Measurements from ENCODE around the gene GRIP2. TPM values are rescaled to one million over a fixed set of nuclear protein-coding genes. Genes with fewer than 3 reads are reported as not detected.

GRIP2 gene
- total RNA-seq, 1 donor from 2014 or later, result 11.2 TPM

GRCh38 chr3:14512281-14512941 lies 27.7 kb downstream of the GRIP2 start:
- no peaks in the 10 kb centered on the region for H3K9me3 Mint-ChIP-seq (ENCODE audit: low read depth)
- H3K36me3 Mint-ChIP-seq (ENCODE audit: insufficient read depth), result no peaks in the 10 kb centered on the region
- no peak overlapping the region for H3K4me3 Mint-ChIP-seq (ENCODE audit: low read depth)
- DNase-seq (ENCODE audit: low spot score, unreplicated experiment), result no peak
- no peak for TF ChIP-seq CTCF (IDR thresholded peaks at IDR 0.05; ENCODE audit: unreplicated experiment)
- H3K4me1 Mint-ChIP-seq (ENCODE audit: low read depth), result no peaks in the 10 kb centered on the region
- peaks cover 7% of the 10 kb centered on the region for H3K27me3 Mint-ChIP-seq
- H3K27ac Mint-ChIP-seq, result no peak overlapping the region

GRCh38 chr3:14511623-14512280 lies 28.4 kb downstream of the GRIP2 start:
- Mint-ChIP-seq H3K27me3 (peaks cover 7% of the 10 kb centered on the region), H3K4me3 (ENCODE audit: low read depth) (no peak overlapping the region), H3K36me3 (ENCODE audit: insufficient read depth) (no peaks in the 10 kb centered on the region), H3K4me1 (ENCODE audit: low read depth) (no peaks in the 10 kb centered on the region), H3K27ac (no peak overlapping the region), H3K9me3 (ENCODE audit: low read depth) (no peaks in the 10 kb centered on the region)
- no peak for DNase-seq (ENCODE audit: low spot score, unreplicated experiment)
- TF ChIP-seq CTCF (IDR thresholded peaks at IDR 0.05; ENCODE audit: unreplicated experiment), result no peak

- Mint-ChIP-seq H3K4me3 (ENCODE audit: low read depth) (no peak overlapping the region), H3K27ac (no peak overlapping the region), H3K27me3 (peaks cover 7% of the 10 kb centered on the region), H3K4me1 (ENCODE audit: low read depth) (no peaks in the 10 kb centered on the region), H3K36me3 (ENCODE audit: insufficient read depth) (no peaks in the 10 kb centered on the region), H3K9me3 (ENCODE audit: low read depth) (no peaks in the 10 kb centered on the region)
- TF ChIP-seq CTCF (IDR thresholded peaks at IDR 0.05; ENCODE audit: unreplicated experiment), result no peak
- DNase-seq (ENCODE audit: low spot score, unreplicated experiment), result no peak
These were observed 29.1 kb downstream of the GRIP2 start for GRCh38 chr3:14510838-14511622.

GRCh38 chr3:14509796-14510100 lies 30.4 kb downstream of the GRIP2 start:
- no peaks in the 10 kb centered on the region for H3K36me3 Mint-ChIP-seq (ENCODE audit: insufficient read depth)
- no peak for TF ChIP-seq CTCF (IDR thresholded peaks at IDR 0.05; ENCODE audit: unreplicated experiment)
- DNase-seq (ENCODE audit: low spot score, unreplicated experiment), result no peak
- H3K9me3 Mint-ChIP-seq (ENCODE audit: low read depth), result no peaks in the 10 kb centered on the region
- H3K27me3 Mint-ChIP-seq, result peaks cover 7% of the 10 kb centered on the region
- no peaks in the 10 kb centered on the region for H3K4me1 Mint-ChIP-seq (ENCODE audit: low read depth)
- no peak overlapping the region for H3K27ac Mint-ChIP-seq
- H3K4me3 Mint-ChIP-seq (ENCODE audit: low read depth), result no peak overlapping the region

- no peaks in the 10 kb centered on the region for H3K36me3 Mint-ChIP-seq (ENCODE audit: insufficient read depth)
- peak overlapping the region; percentile 59 for H3K4me3 Mint-ChIP-seq (ENCODE audit: low read depth)
- TF ChIP-seq CTCF (IDR thresholded peaks at IDR 0.05; ENCODE audit: unreplicated experiment), result peak; percentile 100
- H3K4me1 Mint-ChIP-seq (ENCODE audit: low read depth), result no peaks in the 10 kb centered on the region
- H3K9me3 Mint-ChIP-seq (ENCODE audit: low read depth), result no peaks in the 10 kb centered on the region
- H3K27me3 Mint-ChIP-seq, result peaks cover 7% of the 10 kb centered on the region
- H3K27ac Mint-ChIP-seq, result no peak overlapping the region
- peak; percentile 85 for DNase-seq (ENCODE audit: low spot score, unreplicated experiment)
These were observed 31.0 kb downstream of the GRIP2 start for GRCh38 chr3:14508966-14509795.

Measured in progenitor cell of endocrine pancreas (in vitro differentiated cells).